Endothelial cell of umbilical vein (primary cell): Measurements from ENCODE around the gene RPS5. TPM values are rescaled to one million over a fixed set of nuclear protein-coding genes. Genes with fewer than 3 reads are reported as not detected.
"Not testable (repeated sequence)": the region's sequence is repeated elsewhere in the genome, so short reads cannot be mapped to it uniquely, and the experiment has no call there.

Experiments used
- BruUV-seq: library from RNA; stranded (reverse); fragments of 400-500 nt; replicated peaks from 2 replicates; lab custom pipeline; 2021; lab: Mats Ljungman, UMichigan
- CTCF ChIA-PET: fragments of 300-600, 350-600 bp; sonication (Branson Sonifier 250); formaldehyde crosslinking; loops from one replicate; lab custom pipeline; 2021; ENCODE audit warnings: antibody characterized with exemption, inconsistent platforms; lab: Charles Lee
- POLR2A ChIA-PET: fragments of 300-600, 350-600 bp; sonication (Branson Sonifier 250); formaldehyde crosslinking; loops from one replicate; lab custom pipeline; 2021; ENCODE audit warnings: antibody characterized with exemption, inconsistent platforms; lab: Charles Lee
- DNase-seq: peaks from one replicate; pipeline ENCODE4 v3.0.0-alpha.2; 2011; ENCODE audit warnings: low read depth, low spot score
- FAIRE-seq: peaks from 2 replicates; lab custom pipeline; 2011; peaks lifted over from hg19 to GRCh38; lab: Jason Lieb, UNC
- H2AFZ ChIP-seq: 2 replicates; pipeline ENCODE4 v1.6.0; 2012; ENCODE audit warnings: low read depth, low read length, control low read depth, inconsistent platforms
- H3K27ac ChIP-seq: 2 replicates; pipeline ENCODE4 v1.5.1; 2011; ENCODE audit warnings: low read depth, mild to moderate bottlenecking, control low read depth, low read length, moderate library complexity; ENCODE audit not compliant: insufficient read depth
- H3K27me3 ChIP-seq, 2 experiments: 2 replicates each; pipeline versions ENCODE4 v1.6.0 to v1.6.1; 2011; ENCODE audit warnings: low read length in 2 of 2, mixed read lengths in 1 of 2; ENCODE audit not compliant: control insufficient read depth in 2 of 2, insufficient read depth in 2 of 2
- H3K36me3 ChIP-seq, 2 experiments: 2 replicates in 1 of 2; 3 replicates in 1 of 2; pipeline ENCODE4 v1.5.1; 2011; ENCODE audit warnings: low read length in 2 of 2, mild to moderate bottlenecking in 1 of 2, moderate library complexity in 1 of 2; ENCODE audit not compliant: control insufficient read depth in 2 of 2, insufficient read depth in 2 of 2; ENCODE audit errors: extremely low read depth in 1 of 2
- H3K4me1 ChIP-seq: 3 replicates; pipeline ENCODE4 v1.5.1; 2011; ENCODE audit warnings: mild to moderate bottlenecking, low read length; ENCODE audit not compliant: control insufficient read depth, insufficient read depth; ENCODE audit errors: extremely low read depth
- H3K4me2 ChIP-seq: 2 replicates; pipeline ENCODE4 v1.6.1; 2011; ENCODE audit warnings: low read length, control low read depth, mixed read lengths; ENCODE audit not compliant: insufficient read depth
- H3K4me3 ChIP-seq, 3 experiments: fragments of 200-600 bp in 1 of 3; sonication (generic), shearing (Covaris generic) in 1 of 3; replicated peaks in 1 of 3; 2 replicates each; pipeline ENCODE4 v1.5.1; 2011 to 2016; ENCODE audit warnings: control low read depth in 3 of 3, low read length in 3 of 3, mild to moderate bottlenecking in 2 of 3, inconsistent platforms in 1 of 3, low read depth in 1 of 3, moderate library complexity in 1 of 3; ENCODE audit not compliant: insufficient read depth in 1 of 3
- H3K79me2 ChIP-seq: 2 replicates; pipeline ENCODE4 v1.6.0; 2012; ENCODE audit warnings: low read length, inconsistent platforms; ENCODE audit not compliant: control insufficient read depth, insufficient read depth
- H3K9ac ChIP-seq: replicated peaks from 2 replicates; pipeline ENCODE3; 2011; ENCODE audit warnings: low read length, control low read depth; ENCODE audit not compliant: insufficient read depth; ENCODE audit errors: extremely low read depth
- H3K9me1 ChIP-seq: replicated peaks from 3 replicates; pipeline ENCODE4 v1.6.0; 2011; ENCODE audit warnings: mild to moderate bottlenecking, low read length; ENCODE audit not compliant: control insufficient read depth, insufficient read depth; ENCODE audit errors: extremely low read depth
- H3K9me3 ChIP-seq: replicated peaks from 2 replicates; pipeline ENCODE4 v1.5.1; 2012; ENCODE audit warnings: low read length, inconsistent platforms; ENCODE audit not compliant: control insufficient read depth, insufficient read depth
- H4K20me1 ChIP-seq: replicated peaks from 2 replicates; pipeline ENCODE3; 2011; ENCODE audit warnings: mild to moderate bottlenecking, low read length; ENCODE audit not compliant: control insufficient read depth, insufficient read depth; ENCODE audit errors: extremely low read depth
- EZH2 ChIP-seq: IDR thresholded peaks from 2 replicates; pipeline ENCODE4 v1.6.1; 2012; ENCODE audit warnings: borderline replicate concordance, low read depth, mild to moderate bottlenecking, moderate library complexity, low read length, inconsistent platforms; ENCODE audit not compliant: severe bottlenecking
- GATA2 ChIP-seq: IDR thresholded peaks from 2 replicates; pipeline ENCODE4 v1.7.0; 2011; ENCODE audit warnings: low read depth, mild to moderate bottlenecking, moderate library complexity, mixed read lengths, low read length; ENCODE audit not compliant: insufficient read length, insufficient read depth
- dilution Hi-C: fragments of 300-500 bp; cut with MboI; formaldehyde crosslinking; loops from one replicate; pipeline ENCODE4 v1.15.0; 2019; ENCODE audit warnings: low sequenced_read_pairs; ENCODE audit not compliant: extremely low pct_ligation_motif_present
- intact Hi-C: fragments of 100-400 bp; cut with micrococcal nuclease; formaldehyde crosslinking; loops from one replicate; pipeline ENCODE4 v1.10.0; 2022
- polyA plus RNA-seq, 4 experiments: library from polyadenylated mRNA; depleted of rRNA in 3 of 4; stranded (reverse) in 3 of 4; unstranded in 1 of 4; fragments of >200 nt; gene quantifications; 2 replicates each; pipeline versions ENCODE4 v1.2.1 to v1.2.3, GENCODE V29; 2011 to 2012; ENCODE audit warnings: missing spikeins in 1 of 4
- total RNA-seq: library from RNA; stranded (reverse); gene quantifications from 2 replicates; pipeline ENCODE4 v1.2.3, GENCODE V29; 2021

The RPS5 gene
- total and polyA plus RNA-seq, 2 donors (not counting 3 experiments of a cell fraction or from before 2014, with no cell fraction given), result 993 to 3,430 TPM

DNA sequence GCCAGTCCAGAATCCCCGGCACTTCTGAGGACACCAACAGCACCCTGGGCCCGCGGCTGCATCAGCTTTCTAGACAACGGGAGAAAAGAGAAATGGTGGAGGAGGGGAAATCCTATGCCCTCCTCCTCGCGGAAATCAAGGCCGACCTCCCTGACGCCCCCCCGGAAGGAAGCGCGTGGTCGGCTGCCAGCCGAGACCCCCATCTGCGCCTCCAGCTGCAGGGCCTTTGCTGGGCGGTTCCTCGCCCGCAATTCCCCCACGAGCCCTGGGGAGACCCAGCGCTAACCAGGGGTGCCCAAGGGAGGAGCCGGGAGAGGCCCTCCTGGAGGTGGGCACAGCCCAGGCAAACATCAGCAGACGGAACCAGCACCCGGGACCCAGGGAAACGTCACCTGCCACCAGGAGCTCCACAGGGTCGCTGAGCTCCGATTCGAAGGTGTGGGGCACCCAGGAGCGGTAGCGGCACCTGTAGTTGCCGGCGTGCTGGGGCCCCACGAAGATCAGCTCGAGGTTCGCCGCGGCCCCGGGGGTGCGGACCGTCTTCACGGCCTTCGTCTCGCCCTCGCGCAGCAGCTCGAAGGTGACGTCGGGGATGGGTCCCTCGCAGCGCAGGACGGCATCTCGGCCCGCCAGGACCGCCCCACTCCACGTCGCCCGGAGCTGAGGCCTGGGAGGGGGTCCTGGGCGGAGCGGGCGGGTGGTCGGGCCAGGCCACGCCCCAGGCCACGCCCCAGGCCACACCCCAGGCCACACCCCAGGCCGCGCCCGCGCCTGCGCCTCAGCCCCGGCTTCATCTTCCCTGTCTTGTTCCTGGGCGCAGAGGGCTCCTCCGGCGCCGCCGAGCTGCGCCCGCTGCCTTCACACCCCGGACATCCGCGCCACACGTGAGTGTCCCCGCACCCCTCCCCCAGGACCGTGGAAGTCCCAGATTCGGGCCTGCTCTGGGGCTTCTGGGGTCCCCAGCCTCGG is 39.8 kb upstream of the RPS5 start:
- no peak for FAIRE-seq
- intact Hi-C loops, result no loop called here
- no TSS peak for BruUV-seq
- DNase-seq, result peak; percentile 25
- TF ChIP-seq GATA2 (no peak), EZH2 (peak; percentile 65)
- POLR2A ChIA-PET, result interaction anchor here (1.4 kb wide), 1 partner anchor 15 kb away, joined by 6 read pairs; the partner anchor contains the start of gene ZNF497
- no peaks in the 10 kb centered on the region for H3K9me3 ChIP-seq
- no peak overlapping the region for H3K27ac ChIP-seq
- no peaks in the 10 kb centered on the region for H3K36me3 ChIP-seq
- peaks cover 5% of the 10 kb centered on the region for H3K4me1 ChIP-seq
- CTCF ChIA-PET, result no interaction called here
- H3K4me3 ChIP-seq, result peak overlapping the region; percentile 10 to 47 (median 38)
- dilution Hi-C loops, result no loop called here
- no peaks in the 10 kb centered on the region for H3K79me2 ChIP-seq
- H2AFZ ChIP-seq, result peak overlapping the region; percentile 77
- peaks cover 21 to 45% of the 10 kb centered on the region in 2 experiments for H3K27me3 ChIP-seq
- H3K9ac ChIP-seq, result no peak overlapping the region
- H4K20me1 ChIP-seq, result no peaks in the 10 kb centered on the region
- H3K9me1 ChIP-seq, result no peaks in the 10 kb centered on the region
- peak overlapping the region; percentile 50 for H3K4me2 ChIP-seq

DNA sequence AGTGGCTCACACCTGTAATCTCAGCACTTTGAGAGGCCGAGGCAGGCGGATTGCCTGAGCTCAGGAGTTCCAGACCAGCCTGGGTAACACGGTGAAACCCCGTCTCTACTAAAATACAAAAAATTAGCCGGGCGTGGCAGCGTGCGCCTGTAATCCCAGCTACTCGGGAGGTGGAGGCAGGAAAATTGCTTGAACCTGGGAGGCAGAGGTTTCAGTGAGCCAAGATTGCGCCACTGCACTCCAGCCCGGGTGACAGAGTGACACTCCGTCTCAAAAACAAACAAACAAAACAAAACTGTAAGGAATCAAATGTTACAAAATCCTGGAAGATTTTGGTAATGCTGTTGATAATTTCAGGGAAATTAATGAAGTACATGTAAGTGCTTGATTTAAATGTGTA is 39.0 kb upstream of the RPS5 start:
- Histone ChIP-seq H3K4me3 (peak overlapping the region in 2 of 3 experiments; percentile 38 to 47), H3K4me2 (peak overlapping the region; percentile 50), H3K27me3 (peaks cover 21 to 45% of the 10 kb centered on the region in 2 experiments)
- H3K9me3 ChIP-seq, DNase-seq, intact Hi-C loops, dilution Hi-C loops, H3K9me1 ChIP-seq, BruUV-seq, CTCF ChIA-PET, H3K79me2 ChIP-seq, H3K27ac ChIP-seq, H3K9ac ChIP-seq, H2AFZ ChIP-seq, H4K20me1 ChIP-seq, H3K4me1 ChIP-seq, FAIRE-seq, H3K36me3 ChIP-seq: not testable (repeated sequence)
- POLR2A ChIA-PET, result interaction anchor here (1.4 kb wide), 1 partner anchor 15 kb away, joined by 6 read pairs; the partner anchor contains the start of gene ZNF497
